Caki2 (cell line): ENCODE results near the gene SH3BP2. TPM values are rescaled to one million over a fixed set of nuclear protein-coding genes. Genes with fewer than 3 reads are reported as not detected.

Source experiments
- DNase-seq: peaks from one replicate; pipeline ENCODE4 v3.0.0-alpha.2; 2015; ENCODE audit warnings: low read depth
- in situ Hi-C: cut with HindIII; loops from 2 replicates; pipeline ENCODE4 v1.10.0; 2016; ENCODE audit warnings: low sequenced_read_pairs, low pct_unique_long_range_greater_than_20kb, mixed read lengths
- total RNA-seq: library from RNA; depleted of rRNA; stranded (reverse); fragments of >200 nt; shearing (Covaris generic); gene quantifications from 2 replicates; pipeline ENCODE4 v1.2.3, GENCODE V29; 2014; ENCODE audit warnings: low replicate concordance

The SH3BP2 gene
- total RNA-seq, 1 experiment from 2014 or later = 17.9 TPM

GRCh38 chr4:2824836-2825381 lies 32.0 kb downstream of the SH3BP2 start:
- DNase-seq = no peak
- in situ Hi-C loops = no loop called here

GRCh38 chr4:2825740-2826139 lies 32.9 kb downstream of the SH3BP2 start:
- in situ Hi-C loops = no loop called here
- DNase-seq = no peak

GRCh38 chr4:2827071-2827873 lies 34.4 kb downstream of the SH3BP2 start:
- no peak for DNase-seq
- in situ Hi-C loops = no loop called here

GRCh38 chr4:2827874-2828751 lies 35.2 kb downstream of the SH3BP2 start:
- in situ Hi-C loops = no loop called here
- no peak for DNase-seq

DNA sequence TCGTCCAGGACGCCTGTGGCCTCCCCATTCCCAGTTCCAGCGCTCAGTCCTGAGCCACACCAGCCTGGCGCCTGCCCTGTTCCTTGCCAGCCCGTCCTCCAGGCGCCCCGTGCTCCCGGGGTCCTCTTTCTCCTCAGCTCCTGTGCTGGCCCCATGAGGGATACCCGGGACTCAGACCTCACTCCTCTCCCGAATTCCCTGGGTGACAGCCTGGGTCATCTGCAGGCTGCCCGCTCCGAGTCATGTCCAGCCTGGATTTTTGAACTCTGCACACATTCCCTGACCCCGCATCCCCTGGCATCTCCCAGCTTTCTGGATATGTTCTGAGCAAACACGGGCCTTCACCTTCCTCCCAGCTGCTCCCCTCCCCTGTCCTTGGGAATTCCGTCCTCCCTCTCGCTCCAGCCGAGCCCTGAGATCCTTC lies 35.9 kb downstream of the SH3BP2 start:
- in situ Hi-C loops = no loop called here

GRCh38 chr4:2829321-2829932 lies 36.5 kb downstream of the SH3BP2 start:
- no peak for DNase-seq
- in situ Hi-C loops = no loop called here

More for the DNA sequence above, 35.9 kb downstream of the SH3BP2 start:
- no peak for DNase-seq

DNA sequence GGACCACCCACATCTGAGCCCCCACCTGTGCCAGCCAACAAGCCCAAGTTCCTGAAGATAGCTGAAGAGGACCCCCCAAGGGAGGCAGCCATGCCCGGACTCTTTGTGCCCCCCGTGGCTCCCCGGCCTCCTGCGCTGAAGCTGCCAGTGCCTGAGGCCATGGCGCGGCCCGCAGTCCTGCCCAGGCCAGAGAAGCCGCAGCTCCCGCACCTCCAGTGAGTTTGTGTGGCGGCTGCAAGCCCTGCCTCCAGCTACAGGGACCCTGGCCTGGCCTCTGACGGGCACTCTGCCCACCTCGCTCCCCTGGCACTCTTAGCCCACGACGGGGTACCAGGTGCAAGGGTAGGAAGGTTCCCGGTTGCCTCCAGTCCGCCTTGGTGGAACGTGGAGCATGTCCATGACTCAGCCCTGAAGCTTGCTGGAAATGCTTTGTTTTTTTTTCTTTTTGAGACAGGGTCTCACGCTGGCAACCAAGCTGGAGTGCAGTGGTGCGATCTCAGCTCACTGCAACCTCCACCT lies 37.1 kb downstream of the SH3BP2 start:
- DNase-seq = no peak
- in situ Hi-C loops = no loop called here

DNA sequence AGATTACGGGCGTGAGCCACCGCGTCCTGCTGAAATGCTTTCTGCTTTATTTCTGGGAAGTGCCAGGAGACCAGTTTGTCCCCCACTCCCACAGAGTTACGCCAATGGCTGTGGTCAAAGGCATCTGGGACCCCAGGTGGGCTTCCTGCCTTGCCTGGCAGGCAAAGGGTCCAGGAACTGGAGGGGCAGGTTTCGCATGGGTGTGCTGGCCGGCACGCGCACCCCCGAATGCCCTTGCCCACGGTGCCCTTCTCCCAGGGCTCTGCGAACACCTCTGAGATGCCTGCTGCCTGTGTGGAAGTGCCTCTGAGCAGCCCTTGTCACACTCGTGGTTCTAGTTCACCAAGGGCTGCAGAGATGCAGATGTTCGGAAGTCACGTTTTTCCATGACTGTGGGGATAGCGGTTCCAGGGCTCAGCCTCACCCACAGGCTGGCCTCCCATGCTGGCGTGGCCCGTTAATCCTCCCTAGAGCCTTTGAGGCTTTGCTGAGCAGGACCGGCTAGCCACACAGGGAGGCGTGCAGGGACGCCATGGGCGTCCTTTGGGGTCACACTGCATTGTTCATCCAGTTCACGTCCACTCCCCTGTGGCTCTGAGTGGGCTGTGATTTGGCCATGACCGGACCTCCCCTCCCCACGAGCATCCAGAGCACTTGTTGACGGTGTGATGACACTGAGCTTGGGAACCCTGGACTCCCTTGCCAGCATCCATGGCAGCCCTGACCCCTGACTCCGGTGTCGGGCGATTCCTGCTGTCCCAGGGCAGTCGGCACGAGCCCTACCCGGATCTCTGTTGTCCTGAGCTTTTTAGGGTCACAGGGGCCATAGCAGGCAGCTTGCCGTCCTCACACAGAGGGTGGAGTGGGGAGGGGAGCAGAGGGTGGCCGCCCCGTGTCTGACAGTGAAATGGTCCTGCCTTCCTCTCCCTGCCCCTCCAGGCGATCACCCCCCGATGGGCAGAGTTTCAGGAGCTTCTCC lies 38.0 kb downstream of the SH3BP2 start:
- in situ Hi-C loops = no loop called here
- no peak for DNase-seq

- DNase-seq = no peak
- in situ Hi-C loops = no loop called here
These were observed 38.9 kb downstream of the SH3BP2 start for GRCh38 chr4:2831611-2832308.

DNA sequence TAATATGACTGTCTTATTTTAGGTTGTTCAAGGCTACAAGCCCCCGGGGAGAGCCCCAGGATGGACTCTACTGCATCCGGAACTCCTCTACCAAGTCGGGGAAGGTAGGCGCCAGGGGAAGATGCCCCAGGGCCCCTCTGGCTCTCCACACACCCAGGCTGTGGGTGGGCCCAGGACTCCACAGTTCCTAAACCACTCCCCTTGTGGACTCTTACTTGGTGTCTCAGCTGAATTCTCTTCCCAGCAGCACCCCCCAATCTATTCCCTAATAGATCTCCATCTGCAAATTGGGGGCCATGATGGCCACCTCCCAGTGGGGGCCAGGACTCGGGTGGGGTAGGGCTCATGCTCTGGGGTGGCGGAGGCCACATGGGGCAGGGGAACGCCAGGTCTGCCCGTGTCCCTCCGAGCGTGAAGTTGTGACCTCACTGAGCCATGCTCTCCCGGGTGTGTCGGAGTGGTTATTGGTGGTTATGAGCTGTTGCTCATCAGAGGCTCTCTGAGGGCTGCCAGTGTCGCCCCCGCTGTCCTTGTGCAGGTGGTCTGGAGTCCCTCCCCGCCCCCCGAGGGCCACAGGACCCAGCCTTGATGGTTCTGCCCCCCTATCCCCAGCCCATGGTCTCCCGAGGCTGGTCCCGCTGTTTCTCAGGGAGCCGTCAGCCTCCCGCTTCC lies 39.6 kb downstream of the SH3BP2 start:
- in situ Hi-C loops = no loop called here
- no peak for DNase-seq

GRCh38 chr4:2832981-2833670 lies 40.2 kb downstream of the SH3BP2 start:
- in situ Hi-C loops = no loop called here
- DNase-seq = no peak

DNA sequence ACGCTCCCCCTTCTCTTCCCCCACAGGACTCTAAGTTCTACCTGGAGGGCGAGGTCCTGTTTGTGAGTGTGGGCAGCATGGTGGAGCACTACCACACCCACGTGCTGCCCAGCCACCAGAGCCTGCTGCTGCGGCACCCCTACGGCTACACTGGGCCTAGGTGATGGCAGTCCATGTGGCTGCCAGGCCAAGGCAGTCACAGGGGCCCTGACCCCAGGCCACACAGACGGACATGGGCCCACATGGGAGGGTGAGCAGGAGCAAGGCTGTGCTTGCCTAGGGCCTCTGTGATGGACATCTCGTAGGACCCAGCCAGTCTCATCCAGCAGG lies 40.8 kb downstream of the SH3BP2 start:
- in situ Hi-C loops = no loop called here
- no peak for DNase-seq

- DNase-seq = no peak
- in situ Hi-C loops = no loop called here
These were observed 41.4 kb downstream of the SH3BP2 start for GRCh38 chr4:2834001-2834921.

DNA sequence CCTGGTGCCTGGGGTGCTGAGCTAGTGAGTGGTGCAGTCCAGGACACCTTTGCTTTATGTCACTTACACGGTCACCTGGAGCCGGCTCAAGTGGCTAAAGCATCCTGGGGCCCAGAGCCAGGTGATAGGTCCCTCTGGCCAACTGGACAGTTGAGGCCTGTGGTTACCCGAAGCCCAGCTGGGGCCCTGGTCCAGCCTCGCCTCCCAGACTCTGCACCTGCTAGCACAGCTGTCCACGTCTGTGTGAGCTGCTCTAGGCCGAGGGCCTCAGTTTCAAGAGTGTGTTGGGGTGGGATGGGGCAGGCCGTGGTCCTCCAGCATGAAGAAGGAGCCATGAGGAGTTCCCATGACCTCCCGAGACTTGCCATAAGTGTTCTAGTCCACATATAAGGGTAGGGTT lies 43.1 kb downstream of the SH3BP2 start:
- no peak for DNase-seq
- in situ Hi-C loops = no loop called here

DNA sequence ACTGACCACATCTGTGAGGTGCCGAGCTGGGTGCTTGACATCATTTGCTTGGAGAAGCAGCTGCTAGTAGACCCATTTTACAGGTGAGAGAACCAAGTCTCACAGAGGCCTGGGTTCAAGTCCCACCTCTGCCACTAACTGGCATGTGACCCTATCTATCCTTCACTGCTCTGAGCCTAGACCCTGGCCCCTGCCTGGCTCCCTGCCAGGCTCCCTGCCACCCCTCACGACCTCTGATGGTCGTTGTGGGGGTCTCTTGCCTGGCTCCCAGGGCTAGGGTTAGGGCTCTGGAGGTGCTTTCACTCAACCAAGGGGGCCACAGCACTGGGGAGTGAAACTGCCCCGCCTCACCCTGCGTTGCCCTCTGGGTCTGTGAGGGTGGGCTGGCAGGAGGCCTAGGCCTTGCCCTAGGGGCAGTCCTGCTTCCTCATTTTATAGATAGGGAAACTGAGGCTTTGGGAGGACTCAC lies 43.5 kb downstream of the SH3BP2 start:
- DNase-seq = no peak
- in situ Hi-C loops = no loop called here
